COLO829 (cell line): ENCODE data around the gene PCNX2.

Source experiments
- DNase-seq: peaks from one replicate; pipeline ENCODE4 v3.0.0; 2012; ENCODE audit warnings: low spot score

Gene PCNX2

DNA sequence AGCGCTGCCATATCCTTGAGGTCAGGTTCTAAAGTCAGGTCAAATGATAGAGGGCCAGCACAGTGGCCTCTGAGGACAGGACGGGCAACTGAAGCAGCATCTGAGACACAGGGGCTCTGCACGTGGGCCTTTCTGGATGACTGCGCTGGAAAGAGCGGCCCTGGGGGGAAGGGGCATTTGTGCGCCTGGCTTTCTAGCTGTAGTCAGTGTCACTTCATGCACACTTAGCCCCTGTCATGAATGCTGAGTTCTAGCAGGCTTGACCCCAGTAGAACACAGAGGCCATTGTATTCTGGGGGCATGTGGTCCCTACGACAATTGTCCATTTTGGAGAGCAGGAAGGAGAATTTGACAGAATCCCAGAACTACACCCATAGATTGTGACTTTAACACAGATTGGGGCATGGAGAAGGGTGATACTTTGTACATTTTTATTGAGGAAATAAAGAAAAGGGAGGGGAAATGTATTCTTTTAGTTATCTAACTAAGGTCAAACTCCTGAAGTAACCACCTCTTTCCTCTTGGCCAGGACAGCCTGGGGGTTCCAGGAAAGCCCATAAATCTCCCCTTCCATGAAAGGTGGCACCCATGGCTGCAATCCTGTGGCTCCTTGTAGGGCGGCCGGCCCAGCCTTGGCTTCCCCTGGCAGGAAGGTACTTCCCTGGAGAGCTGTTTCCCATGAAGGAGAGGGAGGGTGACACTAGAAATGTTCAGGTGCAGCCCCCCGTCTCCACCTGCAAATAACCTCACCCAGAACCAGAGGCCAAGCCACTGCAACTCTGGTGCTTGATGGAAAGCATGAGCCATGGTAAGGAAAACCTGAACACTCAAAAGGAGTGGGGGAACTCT lies 310.7 kb downstream of the PCNX2 start:
- DNase-seq, result no peak

DNA sequence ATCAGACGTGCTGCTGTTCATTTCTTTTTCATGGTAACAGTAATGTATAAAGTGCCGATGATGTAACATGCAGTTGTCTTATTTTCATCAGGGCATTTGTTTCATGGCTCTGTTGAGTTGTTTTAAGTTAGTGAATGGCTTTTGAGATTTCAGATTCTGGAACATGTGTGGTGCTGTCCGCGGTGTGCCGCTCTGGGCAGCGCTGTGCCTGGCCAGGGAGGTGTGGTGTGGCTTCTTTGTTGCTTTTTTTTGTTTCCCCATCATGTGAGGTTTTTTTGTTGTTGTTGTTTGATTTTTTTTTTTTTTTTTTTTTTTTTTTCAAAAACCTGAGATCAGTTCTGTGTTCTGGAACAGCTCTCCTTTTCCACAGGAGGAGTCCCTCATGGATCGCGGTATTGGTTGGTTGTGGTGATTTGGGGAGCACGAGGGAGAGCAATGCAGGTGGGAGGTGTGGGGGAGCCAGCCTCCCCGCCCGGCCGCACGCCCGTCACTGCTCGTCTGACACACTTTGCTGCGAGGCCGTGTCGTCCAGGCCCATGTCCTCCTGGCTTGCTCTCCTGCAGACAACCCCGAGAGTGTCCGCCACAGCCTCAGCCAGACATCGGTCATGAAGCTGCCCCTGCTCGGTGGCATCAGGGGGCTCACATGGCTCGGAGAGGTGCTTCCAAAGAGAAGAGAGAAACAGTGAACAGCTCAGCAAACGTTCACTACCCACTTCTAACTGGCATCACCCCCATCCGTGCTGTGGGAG lies 311.5 kb downstream of the PCNX2 start:
- DNase-seq, result no peak

DNA sequence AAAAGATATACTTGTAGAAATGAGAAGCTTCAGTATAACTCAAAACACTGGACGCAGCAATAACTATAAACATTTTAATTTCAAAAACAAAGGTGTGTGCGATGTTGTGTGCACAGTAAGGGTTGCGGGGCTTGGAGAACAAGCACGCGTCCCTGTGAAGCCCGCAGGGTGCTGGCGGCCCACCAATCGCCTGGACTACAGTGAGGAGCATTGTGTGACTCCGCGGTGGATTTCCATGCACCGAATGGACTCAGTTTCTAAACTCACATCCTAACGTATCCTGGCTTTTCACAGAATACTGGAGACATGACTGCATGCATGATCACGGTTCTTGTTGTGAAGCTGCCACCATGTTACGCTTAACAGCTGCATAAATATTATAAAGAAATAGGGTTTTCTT lies 312.1 kb downstream of the PCNX2 start:
- DNase-seq, result no peak

DNA sequence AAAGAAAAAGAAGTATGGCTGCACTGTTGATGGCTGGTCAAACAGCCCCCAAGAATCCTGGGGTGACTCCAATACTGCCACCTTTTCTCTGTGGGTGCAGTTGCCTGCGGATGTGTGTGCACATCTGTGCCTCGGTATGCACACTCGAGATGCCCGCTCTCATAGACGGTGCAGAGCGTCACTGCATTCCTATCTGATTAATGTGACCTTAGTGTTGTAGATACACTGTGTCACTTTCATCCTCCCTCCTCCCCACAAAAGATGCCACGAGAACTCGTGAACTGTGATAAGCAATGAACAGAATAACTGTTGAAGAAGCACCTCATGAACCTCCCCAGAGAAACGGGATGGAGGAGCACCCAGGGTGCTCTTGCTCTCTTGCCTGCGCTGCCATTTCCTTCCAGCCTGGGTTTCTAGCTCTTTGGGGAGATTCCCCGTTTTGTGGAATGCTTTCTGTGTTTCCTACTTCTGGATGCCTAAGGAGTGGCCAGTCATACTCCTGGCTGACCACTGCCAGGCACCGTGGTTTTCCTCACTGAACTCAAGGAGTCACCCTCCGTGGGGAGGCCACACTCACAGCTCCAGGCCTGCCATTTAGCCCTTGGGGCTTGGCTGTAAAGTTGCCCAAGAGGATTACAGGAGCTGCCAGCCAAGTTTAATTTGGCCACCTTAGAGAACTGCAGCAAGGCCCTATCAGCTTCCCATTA lies 313.1 kb downstream of the PCNX2 start:
- DNase-seq, result no peak

DNA sequence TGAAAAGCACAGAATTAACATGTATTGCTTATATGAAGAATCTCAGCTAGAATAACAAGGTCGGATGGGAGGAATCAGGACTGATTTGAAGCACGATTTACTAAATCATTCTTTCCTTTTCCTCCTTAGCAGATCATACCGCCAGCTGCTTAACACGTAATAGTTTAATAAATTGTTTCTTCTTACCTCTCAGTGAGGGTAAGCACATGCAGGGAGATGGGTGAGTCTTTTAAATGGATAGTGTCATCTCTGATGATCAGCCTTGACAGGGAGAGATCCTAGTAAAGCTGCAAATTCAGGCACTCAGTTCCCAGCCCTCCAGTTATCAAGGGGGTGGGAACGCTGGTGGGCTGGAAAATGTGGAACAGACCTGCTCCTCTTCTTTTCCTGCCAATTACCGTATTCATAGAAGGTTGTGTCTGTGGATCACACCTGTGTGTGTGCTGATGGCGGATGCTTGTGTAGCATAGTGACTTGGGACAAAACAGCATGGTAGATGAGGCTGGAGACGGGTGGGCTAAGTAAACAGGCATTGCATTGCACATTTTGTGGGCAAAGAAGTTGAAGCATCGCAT lies 314.5 kb downstream of the PCNX2 start:
- DNase-seq, result no peak

DNA sequence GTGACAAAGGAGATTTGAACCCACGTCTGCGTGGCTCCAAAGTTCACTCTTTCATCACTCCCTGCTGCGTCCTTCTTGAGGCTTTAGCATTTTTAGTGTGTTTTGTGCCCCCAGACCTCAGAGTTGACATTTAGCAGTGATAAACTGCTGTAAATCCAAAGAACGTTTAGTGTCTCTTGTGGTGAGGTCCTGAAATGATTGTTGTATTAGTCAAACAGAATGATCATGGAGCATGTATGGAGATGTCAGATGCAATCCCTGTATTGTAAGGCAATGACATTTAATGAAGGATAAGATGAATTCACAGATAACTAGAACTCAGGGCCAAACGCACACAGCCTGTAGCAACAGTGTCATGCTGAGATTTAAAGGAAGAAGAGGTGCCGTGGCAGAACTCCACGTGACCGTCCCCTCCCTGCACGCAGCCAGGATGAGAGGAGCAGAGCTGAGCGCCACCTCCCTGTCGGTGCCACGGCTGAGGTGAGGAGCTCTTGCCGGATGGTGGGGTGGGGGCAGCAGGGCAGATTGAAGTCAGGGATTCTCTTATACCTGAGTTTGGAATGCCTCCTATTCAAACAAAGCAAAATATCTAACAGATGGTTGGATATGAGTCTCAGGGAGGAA lies 315.1 kb downstream of the PCNX2 start:
- no peak for DNase-seq

DNA sequence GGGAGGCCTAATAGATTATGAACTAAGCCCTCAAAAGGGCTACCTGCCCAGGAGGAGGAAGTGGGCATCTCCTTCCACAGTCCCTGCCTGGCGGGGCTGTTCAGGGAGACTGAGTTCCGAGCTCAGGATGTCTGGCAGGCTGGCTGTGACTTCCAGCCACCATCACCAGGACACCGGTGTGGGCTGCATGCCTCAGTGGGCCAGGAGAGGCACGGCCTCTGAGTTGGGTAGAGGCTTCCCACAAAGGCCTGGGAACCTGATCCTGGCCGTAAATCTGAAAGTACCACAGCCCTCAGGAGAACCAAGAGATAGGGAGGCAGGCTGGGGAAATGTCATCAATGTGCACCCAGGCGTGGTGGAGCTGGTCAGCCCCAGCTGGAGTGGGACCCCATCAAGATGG lies 316.0 kb downstream of the PCNX2 start:
- no peak for DNase-seq

DNA sequence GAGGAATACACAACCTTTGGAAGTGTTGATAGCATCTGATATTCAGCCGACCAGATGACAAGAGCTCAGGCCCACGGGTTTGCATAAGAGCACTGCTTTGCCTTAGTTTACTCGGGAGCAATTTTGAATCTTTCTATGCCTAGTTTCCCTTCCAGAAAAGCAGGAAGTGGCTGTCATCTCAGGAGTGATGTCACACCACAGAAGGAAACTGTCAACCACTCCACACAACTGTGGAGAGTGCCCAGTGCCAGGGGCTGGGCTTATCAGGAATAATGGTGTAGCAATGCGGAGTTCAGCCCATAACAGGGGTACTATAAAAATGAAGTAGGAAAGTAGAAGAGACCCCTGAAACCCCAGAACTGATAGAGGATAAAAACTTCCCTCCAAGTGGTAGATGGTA lies 316.7 kb downstream of the PCNX2 start:
- no peak for DNase-seq

DNA sequence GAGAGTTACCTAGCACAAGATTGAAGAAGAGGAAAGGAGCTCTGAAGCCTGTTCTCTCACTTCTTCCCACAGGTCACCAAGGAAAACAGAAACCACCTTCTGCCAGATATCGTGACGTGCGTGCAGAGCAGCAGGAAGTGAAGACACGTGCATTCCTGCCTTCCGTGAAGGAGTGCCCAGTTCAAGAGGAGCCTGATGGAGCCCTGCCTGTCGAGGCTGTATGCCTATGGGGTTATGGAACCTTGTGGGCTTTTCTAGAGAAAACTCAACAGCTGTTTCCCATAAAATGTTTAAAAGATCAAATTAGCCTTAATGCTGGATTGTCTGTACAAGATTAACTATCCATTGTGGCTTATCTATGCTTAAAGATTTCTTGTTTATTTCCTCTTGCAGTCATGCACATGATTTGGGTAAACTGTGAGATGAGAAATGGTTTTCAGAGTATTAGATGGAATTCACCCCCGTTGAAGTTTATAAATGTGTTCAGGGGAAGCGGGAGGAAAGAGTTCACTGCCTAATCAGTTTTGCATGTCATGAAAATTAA lies 317.4 kb downstream of the PCNX2 start:
- DNase-seq, result no peak

DNA sequence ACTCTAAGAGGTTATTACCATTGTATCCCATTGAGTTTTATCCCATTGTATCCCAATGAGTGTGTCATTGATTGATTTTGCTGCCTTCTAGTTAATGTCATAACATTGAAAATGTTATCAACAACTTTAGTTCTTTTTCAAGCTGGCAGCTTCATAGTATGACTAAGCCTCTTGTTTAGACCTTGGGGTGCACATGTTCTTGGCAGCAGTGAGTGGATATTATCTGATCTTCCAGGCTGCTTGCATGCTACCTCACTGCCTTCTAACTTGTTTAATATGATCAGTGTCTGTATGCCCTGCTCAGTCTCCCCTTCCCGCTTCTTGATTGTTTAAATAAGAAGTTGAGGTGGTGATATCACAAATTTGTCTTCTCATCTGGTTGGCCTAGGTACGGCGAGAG lies 320.6 kb downstream of the PCNX2 start:
- no peak for DNase-seq

DNA sequence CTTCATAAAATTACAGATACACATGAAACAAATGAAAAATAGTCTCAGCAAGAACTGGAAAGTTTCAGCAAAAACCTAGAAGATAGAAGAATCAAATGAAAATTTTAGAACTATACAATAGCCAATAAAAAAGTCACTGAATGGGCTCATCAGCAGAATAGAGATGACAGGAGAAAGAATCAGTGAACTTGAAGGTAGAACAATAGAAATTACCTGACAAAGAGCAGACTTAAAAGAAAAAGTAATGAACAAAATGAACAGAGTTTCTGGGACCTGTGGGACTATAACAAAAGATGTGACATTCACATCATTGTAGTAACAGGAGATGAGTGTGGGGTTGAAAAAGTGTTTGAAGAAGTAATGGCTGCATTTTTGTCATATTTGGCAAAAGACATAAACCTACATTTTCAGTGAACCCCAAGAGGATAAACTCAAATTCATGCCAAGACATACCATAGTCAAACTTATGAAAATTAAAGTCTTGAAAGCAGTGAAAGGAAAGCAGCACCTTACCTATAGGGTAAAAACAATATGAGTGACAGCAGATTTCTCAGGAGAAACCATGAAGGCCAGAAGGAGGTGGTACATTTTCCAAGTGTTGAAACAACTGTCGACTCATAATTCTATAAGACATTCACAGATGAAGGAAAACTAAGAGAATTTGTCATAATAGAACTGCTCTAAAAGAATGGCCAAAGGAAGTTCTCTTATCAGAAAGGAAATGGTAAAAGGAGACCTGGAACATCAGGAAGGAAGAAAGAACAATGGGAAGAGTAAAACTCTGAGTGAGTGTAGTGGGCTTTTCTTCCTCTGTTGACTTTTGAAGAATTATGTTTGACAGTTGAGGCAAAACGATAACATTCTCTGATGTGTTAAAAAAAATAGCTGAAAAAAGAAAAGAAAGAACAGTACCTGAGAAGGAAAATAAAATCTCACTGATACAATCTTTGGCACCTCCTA lies 321.6 kb downstream of the PCNX2 start:
- DNase-seq, result no peak

DNA sequence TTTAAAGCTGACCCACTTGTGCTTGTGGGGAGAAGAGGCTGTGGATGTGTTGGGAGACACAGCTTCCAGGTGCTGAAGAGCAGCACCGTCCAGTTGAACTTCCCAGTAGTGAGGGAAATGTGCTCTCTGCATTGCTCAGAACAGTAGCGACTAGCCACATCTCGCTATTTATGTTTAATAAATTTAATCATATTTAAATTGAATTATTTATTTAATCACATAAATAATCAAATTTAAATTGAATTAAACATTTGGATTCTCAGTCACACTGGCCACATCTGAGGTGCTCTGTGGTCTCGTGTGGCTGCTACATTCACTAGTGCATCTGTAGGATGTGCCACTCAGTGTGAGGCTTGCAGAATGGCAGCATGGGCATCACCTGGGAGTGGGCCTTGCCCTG lies 325.0 kb downstream of the PCNX2 start:
- no peak for DNase-seq

DNA sequence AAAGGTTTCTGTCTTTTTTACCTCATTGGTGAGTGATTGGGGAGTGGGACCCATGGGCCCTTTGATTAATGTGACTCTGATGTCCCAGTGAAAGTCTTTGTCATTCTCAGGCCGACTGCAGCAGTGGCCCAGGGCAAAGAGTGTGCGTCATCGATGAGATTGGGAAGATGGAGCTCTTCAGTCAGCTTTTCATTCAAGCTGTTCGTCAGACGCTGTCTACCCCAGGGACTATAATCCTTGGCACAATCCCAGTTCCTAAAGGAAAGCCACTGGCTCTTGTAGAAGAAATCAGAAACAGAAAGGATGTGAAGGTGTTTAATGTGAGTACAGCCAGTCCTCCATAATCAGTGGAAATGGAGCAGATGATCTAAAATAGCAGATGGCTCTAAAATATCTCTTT lies 325.7 kb downstream of the PCNX2 start:
- no peak for DNase-seq

DNA sequence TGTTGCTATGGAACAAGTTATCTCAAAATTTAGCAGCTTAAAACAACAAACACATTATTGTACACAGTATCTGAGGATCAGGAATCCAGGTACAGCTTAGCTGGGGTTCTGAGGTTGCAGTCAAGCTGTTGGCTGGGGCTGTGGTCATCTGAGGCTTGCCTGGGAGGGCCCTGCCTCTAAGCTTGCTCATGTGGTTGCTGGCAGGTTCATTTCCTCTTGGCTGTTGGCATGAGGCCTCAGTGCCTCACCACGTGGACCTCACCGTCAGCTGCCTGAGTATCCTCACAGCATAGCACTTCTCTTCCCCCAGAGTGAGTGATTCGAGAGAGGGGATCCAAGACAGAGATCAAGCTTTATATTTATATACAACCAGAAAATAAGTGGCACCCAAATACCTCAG lies 326.6 kb downstream of the PCNX2 start:
- no peak for DNase-seq

DNA sequence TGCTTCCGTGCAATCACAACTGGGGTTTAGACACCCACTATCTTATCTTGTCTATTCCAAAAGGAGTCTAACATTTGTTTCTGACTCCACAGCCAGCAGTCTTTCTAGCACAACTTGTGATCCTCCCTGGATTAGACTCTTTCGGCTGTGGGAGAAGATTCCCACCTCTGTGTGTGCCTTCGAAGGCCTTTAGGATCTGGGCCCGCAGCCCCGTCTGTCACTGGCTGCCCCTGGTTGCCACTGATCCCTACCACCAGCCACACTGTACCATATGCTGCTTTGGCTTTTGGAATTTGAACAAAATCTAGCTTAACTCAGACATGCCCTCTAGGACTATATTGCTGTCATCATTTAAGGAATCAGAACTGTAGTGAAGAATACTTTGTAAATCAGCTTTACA lies 327.1 kb downstream of the PCNX2 start:
- DNase-seq, result no peak

DNA sequence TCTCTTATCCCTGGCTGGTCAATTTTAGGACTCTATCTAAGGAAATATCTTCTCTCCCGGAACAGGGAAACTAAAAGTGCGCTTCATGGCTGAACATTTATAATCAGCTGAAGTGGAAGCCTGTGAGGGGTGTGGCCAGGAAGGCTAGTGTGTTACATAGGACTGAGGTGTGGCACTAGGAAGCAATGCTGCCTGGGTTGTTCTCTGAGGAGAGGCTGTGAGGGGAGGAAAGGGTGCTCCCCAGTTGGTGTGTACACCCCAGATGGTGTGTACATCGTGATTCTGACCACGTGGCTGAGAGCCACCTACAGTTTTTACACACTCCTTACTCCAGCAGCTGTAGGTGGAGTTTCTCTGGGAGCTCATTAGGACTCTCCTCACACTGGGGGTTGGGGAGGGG lies 328.9 kb downstream of the PCNX2 start:
- DNase-seq, result no peak

DNA sequence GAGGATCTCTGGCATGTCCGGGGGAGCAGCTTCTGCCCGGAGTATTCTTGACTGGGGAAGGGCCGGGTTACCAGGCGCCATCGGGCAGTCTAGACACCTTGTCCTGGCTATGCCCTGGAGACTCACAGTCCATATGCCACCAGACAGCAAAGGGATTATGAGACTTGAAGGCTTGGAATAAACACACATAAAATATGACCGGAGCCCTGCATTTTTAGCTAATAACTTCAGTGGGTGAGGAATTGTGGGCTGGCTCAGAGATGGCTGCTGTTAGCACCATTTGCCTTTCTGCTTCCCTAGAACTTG lies 329.7 kb downstream of the PCNX2 start:
- no peak for DNase-seq

DNA sequence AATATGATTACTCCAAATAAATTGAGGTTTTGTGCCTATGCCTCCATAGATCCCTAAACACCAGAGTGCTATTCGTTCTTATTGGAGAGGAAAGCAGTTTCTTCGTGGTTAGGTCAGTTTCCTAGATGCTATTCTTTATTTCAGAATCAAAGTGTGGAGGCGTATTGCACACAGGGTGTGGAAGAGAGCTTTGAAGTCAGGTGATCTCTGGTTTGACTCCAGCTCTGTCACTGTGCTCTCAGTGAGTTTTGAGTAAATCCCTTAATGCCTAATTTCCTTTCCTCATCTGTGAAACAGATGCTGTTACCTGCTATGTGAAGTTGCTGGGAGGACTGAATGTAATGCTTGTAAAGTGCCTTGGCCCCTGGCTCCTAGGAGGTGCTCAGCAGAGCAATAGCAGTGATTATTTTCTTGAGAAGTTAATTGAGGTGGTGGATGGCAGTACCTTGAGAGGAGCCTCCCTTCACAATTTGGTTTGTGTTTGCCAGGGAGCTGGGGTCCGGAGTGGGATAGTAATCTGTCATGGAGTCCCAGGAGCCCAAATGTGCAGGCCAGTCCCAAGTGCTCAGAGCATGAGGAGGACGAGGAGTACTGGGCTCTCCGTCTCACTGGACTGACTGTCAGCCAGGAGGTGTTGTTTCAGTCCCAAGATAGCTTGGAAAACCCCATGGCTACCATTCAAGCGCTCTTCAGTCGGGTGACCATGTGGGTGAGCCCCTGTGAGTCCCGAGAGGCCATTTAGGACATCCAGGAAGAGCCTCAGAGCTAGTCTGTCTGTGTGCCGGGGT lies 330.2 kb downstream of the PCNX2 start:
- no peak for DNase-seq

DNA sequence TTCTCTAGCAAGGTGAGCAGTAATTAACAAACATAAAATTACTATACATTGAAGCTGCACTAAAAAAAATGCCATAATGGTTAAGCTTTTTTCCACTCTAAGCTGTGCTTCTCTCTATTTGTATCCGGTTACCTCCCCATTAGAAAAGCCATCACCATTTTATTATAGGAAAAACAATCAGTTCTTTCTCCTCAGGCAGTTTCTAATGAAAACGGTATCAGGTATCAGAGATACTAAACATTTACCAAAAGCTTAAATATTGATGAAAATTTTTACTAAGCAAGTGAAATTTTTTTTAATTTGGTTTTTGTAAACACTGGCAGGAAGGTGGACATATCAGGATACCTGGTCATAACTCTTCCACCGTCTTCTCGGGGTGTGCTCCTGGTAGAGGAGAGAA lies 330.9 kb downstream of the PCNX2 start:
- no peak for DNase-seq
